Vagina (tissue), 2 donors: ENCODE data around the gene MAST2. TPM values are rescaled to one million over a fixed set of nuclear protein-coding genes. Genes with fewer than 3 reads are reported as not detected.

Experiments used
- DNase-seq, 2 donors: peaks; one replicate each; pipeline ENCODE4 v3.0.0-alpha.2; 2017; ENCODE audit errors: extremely low spot score in 2 of 2
- H3K27ac ChIP-seq: fragments of 200-600 bp; sonication (generic); one replicate; pipeline ENCODE4 v1.5.1; 2019
- H3K27me3 ChIP-seq: fragments of 200-600 bp; sonication (generic); one replicate; pipeline ENCODE4 v1.5.1; 2019
- H3K36me3 ChIP-seq, 2 donors: fragments of 200-600 bp; sonication (generic); one replicate each; pipeline ENCODE4 v1.5.1; 2017 to 2019
- H3K4me1 ChIP-seq: fragments of 200-600 bp; sonication (generic); one replicate; pipeline ENCODE4 v1.5.1; 2019
- H3K4me3 ChIP-seq, 2 donors: fragments of 200-600 bp; sonication (generic); 1 replicate in 1 of 2; 2 replicates in 1 of 2; pipeline ENCODE4 v1.5.1; 2016 to 2019
- H3K9me3 ChIP-seq: fragments of 200-600 bp; sonication (generic); one replicate; pipeline ENCODE4 v1.5.1; 2019
- POLR2A ChIP-seq, 2 donors: fragments of 450-650 bp; IDR thresholded peaks; one replicate each; pipeline ENCODE4 v1.6.1; 2017; ENCODE audit warnings: antibody characterized with exemption in 2 of 2, mild to moderate bottlenecking in 2 of 2, moderate library complexity in 2 of 2
- POLR2AphosphoS5 ChIP-seq, 2 donors: sonication (generic); formaldehyde crosslinking; IDR thresholded peaks; one replicate each; pipeline ENCODE4 v1.9.0; 2017; ENCODE audit warnings: antibody characterized with exemption in 2 of 2, mild to moderate bottlenecking in 2 of 2, low read depth in 1 of 2; ENCODE audit not compliant: insufficient read depth in 1 of 2
- intact Hi-C: fragments of 100-400 bp; cut with DNase I; formaldehyde crosslinking; loops from one replicate; pipeline ENCODE4 v1.15.1; 2023
- total RNA-seq: library from RNA; depleted of rRNA; stranded (reverse); fragments of >200 nt; gene quantifications from one replicate; pipeline ENCODE4 v1.2.3, GENCODE V29; 2016
- TF ChIP-seq, protein P1 (sequence below), 3 experiments: fragments of 450-650 bp in 2 of 3; fragments of 200-600 bp in 1 of 3; sonication (generic) in 1 of 3; IDR thresholded peaks; one replicate each; pipeline ENCODE4 v1.5.1; 2017 to 2019; ENCODE audit warnings: antibody characterized with exemption in 3 of 3, mild to moderate bottlenecking in 2 of 3, moderate library complexity in 2 of 3

The MAST2 gene
- total RNA-seq, 1 donor from 2014 or later = 28.2 TPM

DNA sequence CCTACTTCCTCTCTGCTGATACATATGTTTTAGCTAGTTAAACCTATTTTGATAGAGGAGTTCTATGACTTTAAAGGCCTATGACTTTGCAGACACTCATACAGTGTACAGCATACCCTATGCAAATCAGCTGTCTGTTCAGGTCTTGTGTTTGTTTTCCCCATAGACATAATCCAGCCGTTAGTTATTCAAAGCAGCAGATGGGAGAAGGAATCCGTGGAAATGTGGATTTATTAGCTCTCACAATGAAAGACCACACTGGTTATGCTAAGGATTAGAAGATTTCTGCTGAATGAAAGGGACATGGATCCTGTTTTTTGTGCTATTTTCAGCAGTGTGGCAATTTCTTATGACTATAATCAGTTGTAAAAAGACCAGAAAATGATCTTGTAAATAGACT, 59.8 kb downstream of the MAST2 start:
- Histone ChIP-seq H3K27ac (no peak overlapping the region), H3K4me3 (no peak overlapping the region), H3K9me3 (no peaks in the 10 kb centered on the region), H3K36me3 (no peaks in the 10 kb centered on the region), H3K27me3 (no peaks in the 10 kb centered on the region), H3K4me1 (peaks cover 23% of the 10 kb centered on the region)
- TF ChIP-seq POLR2AphosphoS5 (IDR thresholded peaks at IDR 0.05; ENCODE audit: insufficient read depth in 1 of 2, low read depth in 1 of 2) (no peak), POLR2A (IDR thresholded peaks at IDR 0.05) (no peak)
- TF ChIP-seq, protein P1, sequence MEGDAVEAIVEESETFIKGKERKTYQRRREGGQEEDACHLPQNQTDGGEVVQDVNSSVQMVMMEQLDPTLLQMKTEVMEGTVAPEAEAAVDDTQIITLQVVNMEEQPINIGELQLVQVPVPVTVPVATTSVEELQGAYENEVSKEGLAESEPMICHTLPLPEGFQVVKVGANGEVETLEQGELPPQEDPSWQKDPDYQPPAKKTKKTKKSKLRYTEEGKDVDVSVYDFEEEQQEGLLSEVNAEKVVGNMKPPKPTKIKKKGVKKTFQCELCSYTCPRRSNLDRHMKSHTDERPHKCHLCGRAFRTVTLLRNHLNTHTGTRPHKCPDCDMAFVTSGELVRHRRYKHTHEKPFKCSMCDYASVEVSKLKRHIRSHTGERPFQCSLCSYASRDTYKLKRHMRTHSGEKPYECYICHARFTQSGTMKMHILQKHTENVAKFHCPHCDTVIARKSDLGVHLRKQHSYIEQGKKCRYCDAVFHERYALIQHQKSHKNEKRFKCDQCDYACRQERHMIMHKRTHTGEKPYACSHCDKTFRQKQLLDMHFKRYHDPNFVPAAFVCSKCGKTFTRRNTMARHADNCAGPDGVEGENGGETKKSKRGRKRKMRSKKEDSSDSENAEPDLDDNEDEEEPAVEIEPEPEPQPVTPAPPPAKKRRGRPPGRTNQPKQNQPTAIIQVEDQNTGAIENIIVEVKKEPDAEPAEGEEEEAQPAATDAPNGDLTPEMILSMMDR (IDR thresholded peaks at IDR 0.05) = no peak
- DNase-seq = no peak
- intact Hi-C loops = no loop called here

DNA sequence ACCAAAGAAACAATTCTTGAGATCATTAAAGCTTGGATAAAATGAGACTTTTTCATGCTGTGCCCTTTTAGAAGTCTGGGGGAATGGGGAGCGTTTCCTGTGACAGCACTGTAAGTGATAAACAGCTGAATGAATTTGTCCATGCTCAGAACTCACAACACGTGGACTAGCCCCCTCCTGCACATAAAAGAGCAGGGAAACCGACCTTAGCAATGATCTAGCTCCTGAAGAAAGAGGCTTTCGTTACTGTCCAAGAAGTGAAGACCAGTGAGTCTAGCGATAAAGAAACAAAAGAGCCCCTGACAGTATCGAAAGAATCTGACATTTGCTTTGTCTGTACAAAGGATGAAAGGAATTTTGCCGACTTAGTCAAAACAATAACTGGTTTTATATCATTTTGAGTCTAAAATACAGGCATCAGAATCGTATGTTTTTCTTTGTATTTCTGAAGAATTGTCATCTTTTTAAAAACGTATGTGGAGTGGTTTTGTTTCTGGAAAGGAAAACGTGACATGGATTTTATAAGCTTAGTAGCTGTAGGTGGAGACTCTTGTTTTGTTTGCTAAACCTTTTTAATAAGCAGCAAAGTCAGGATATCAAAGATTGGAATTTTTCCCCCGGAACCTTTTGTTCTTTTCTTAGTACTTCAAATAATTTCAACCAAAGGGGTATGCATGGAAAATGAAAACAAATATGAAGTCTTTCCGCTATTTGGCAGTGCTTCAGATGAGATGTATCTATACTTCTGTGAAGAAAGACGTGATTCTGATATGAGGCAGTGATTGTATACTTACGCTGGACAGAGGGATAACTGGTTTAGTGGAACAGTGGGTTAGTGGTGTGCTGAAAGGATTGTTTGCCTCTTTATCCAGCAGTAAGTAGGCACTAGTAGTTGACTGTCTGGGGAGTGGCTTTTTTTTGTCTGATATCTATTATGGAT, 61.0 kb downstream of the MAST2 start:
- intact Hi-C loops = no loop called here
- TF ChIP-seq POLR2A (IDR thresholded peaks at IDR 0.05) = no peak
- TF ChIP-seq, protein P1 (IDR thresholded peaks at IDR 0.05) = no peak
- TF ChIP-seq POLR2AphosphoS5 (IDR thresholded peaks at IDR 0.05; ENCODE audit: insufficient read depth in 1 of 2, low read depth in 1 of 2) = no peak

DNA sequence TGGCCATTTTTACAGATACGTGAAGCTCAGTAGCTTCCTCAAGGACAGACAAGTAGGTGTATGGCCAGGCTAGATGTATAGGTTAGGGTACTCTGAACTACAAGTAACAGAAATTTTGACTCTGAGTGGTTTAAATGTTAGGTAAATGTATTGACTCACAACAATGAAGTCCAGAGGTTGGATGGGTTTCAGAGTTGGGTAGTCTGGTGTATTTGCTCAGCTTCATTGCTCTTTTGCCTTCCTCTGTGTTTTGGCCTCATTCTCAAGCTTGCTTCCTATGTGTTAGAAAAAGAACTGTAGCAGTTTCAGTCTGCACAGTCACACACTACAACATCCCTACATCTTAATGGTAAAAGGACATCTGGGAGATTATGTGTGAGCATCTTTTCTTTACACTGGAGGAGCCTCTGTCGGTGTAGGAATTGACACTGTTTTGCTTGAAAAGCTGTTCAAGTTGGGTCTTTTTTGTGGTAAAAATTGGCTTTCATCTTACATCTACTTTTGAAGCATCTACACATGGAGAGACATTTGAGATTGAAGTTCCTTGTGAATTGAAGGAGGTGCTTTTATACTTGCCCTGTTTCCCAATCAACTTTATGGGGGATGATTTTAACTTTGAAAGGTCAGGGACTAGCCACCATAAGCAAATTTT, 64.4 kb downstream of the MAST2 start:
- Histone ChIP-seq H3K4me1 (peaks cover 23% of the 10 kb centered on the region), H3K27me3 (no peaks in the 10 kb centered on the region), H3K9me3 (no peaks in the 10 kb centered on the region), H3K36me3 (no peaks in the 10 kb centered on the region), H3K27ac (no peak overlapping the region), H3K4me3 (no peak overlapping the region)
- no peak for TF ChIP-seq POLR2A (IDR thresholded peaks at IDR 0.05)
- no peak for TF ChIP-seq POLR2AphosphoS5 (IDR thresholded peaks at IDR 0.05; ENCODE audit: insufficient read depth in 1 of 2, low read depth in 1 of 2)
- TF ChIP-seq, protein P1 (IDR thresholded peaks at IDR 0.05) = no peak
- no peak for DNase-seq
- intact Hi-C loops = no loop called here

More for the DNA sequence above, 61.0 kb downstream of the MAST2 start:
- Histone ChIP-seq H3K27ac (no peak overlapping the region), H3K36me3 (no peaks in the 10 kb centered on the region), H3K27me3 (no peaks in the 10 kb centered on the region), H3K4me1 (peaks cover 23% of the 10 kb centered on the region), H3K4me3 (peak overlapping the region in 1 of 2 donors; percentile 24), H3K9me3 (no peaks in the 10 kb centered on the region)
- DNase-seq = no peak

DNA sequence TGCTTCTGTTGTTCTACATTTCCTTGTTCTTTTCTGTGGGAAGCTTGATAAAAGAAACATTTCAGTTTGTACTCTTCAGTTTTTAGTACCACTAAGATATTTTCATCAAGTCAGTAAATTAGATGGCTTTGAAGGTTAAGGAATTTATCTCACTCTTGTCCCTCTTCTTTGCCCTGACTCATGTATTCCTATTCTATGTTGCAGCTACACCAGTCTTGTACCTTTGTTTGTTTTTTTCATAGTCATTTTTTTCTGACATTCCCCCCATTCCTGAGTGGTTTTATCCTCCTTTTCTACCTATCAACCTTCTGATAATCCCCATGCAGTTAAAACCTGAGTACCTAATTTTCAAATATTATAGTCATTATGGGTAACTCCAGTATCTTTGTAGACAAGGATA, 65.4 kb downstream of the MAST2 start:
- Histone ChIP-seq H3K36me3 (no peaks in the 10 kb centered on the region), H3K27ac (no peak overlapping the region), H3K4me3 (no peak overlapping the region), H3K9me3 (no peaks in the 10 kb centered on the region), H3K27me3 (no peaks in the 10 kb centered on the region), H3K4me1 (peaks cover 15% of the 10 kb centered on the region)
- intact Hi-C loops = no loop called here
- TF ChIP-seq POLR2AphosphoS5 (IDR thresholded peaks at IDR 0.05; ENCODE audit: insufficient read depth in 1 of 2, low read depth in 1 of 2) = no peak
- no peak for TF ChIP-seq POLR2A (IDR thresholded peaks at IDR 0.05)
- TF ChIP-seq, protein P1 (IDR thresholded peaks at IDR 0.05) = no peak
- no peak for DNase-seq
